ENCODE results near the gene PTH2. TPM values are rescaled to one million over a fixed set of nuclear protein-coding genes. Genes with fewer than 3 reads are reported as not detected.

PTH2 gene
- total RNA-seq, 2 donors from 2014 or later: not detected

DNA sequence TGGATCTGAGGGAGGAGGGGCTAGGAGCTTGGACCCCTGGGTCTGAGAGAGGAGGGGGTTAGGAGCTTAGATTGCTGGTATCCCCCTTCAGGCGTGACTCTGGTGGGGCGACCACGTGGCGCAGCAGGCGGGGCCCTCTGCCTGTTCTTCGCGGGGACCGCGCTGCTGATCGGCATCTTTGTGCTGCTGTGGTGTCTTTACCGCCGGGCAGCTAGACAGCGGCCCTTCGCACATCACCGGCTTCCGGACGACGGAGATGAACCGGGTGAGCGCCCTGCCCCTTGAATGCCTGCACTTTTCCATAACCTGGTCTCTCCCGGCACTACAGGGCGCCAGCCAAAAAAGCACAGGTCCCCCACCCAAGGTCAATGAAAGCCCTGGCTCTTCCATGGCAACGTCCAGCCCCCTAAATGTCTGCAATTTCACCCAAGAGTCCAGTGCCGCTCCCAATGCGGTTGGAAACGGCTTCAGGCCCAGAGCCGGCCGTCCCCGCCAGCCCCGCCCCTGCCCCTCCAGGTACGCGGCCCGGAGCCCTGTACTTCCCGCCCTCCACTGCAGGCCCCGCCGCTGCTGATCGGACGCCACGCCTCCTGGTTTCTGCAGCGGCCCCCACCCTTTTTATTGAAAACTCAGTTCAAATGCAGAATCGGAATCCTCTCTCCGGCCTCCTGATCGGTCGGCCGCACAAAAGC is 4.8 kb upstream of the PTH2 start:
- no peak for DNase-seq (ENCODE audit: low spot score)
- Histone ChIP-seq H3K9me3 (no peaks in the 10 kb centered on the region), H3K27me3 (replicated peaks; ENCODE audit: insufficient read depth) (peaks cover 63% of the 10 kb centered on the region), H3K36me3 (no peaks in the 10 kb centered on the region), H3K4me1 (replicated peaks) (no peaks in the 10 kb centered on the region), H3K4me3 (no peak overlapping the region), H3K27ac (no peak overlapping the region)
- 2% methylated on average over 44 of the region's 45 CpGs for WGBS
- no peak for TF ChIP-seq POLR2A (IDR thresholded peaks at IDR 0.05)
- intact Hi-C loops (cut with DNase I): no loop called here

DNA sequence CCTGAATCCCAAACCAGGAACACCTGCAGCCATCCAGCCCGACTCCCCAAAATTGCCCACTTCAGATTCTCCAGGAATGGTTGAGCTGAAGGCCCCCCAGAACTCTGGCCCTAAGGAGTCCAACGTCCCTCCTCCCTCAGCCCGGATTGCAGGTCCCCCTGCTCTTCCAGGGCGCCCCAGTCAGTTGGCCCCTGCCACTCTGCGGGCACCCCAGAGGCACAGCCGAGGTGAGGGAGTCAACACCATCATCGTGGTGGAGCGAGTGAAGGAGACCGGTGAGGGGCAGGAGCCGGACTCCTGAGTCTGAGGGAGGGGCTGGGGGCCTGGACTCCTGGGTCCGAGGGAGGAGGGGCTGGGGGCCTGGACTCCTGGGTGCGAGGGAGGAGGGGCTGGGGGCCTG is 4.1 kb upstream of the PTH2 start:
- H3K4me3 ChIP-seq: no peak overlapping the region
- DNase-seq (ENCODE audit: low spot score): no peak
- H3K27me3 ChIP-seq (replicated peaks; ENCODE audit: insufficient read depth): peaks cover 63% of the 10 kb centered on the region
- TF ChIP-seq, protein P1, sequence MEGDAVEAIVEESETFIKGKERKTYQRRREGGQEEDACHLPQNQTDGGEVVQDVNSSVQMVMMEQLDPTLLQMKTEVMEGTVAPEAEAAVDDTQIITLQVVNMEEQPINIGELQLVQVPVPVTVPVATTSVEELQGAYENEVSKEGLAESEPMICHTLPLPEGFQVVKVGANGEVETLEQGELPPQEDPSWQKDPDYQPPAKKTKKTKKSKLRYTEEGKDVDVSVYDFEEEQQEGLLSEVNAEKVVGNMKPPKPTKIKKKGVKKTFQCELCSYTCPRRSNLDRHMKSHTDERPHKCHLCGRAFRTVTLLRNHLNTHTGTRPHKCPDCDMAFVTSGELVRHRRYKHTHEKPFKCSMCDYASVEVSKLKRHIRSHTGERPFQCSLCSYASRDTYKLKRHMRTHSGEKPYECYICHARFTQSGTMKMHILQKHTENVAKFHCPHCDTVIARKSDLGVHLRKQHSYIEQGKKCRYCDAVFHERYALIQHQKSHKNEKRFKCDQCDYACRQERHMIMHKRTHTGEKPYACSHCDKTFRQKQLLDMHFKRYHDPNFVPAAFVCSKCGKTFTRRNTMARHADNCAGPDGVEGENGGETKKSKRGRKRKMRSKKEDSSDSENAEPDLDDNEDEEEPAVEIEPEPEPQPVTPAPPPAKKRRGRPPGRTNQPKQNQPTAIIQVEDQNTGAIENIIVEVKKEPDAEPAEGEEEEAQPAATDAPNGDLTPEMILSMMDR (IDR thresholded peaks at IDR 0.05): no peak
- TF ChIP-seq POLR2A (IDR thresholded peaks at IDR 0.05) (no peak), POLR2AphosphoS5 (IDR thresholded peaks at IDR 0.05) (no peak)
- no peak overlapping the region for H3K27ac ChIP-seq
- H3K36me3 ChIP-seq: no peaks in the 10 kb centered on the region
- no peaks in the 10 kb centered on the region for H3K9me3 ChIP-seq
- 47% methylated on average over 12 of the region's 12 CpGs for WGBS
- intact Hi-C loops (cut with DNase I): no loop called here
- peaks cover 5% of the 10 kb centered on the region for H3K4me1 ChIP-seq (replicated peaks)

DNA sequence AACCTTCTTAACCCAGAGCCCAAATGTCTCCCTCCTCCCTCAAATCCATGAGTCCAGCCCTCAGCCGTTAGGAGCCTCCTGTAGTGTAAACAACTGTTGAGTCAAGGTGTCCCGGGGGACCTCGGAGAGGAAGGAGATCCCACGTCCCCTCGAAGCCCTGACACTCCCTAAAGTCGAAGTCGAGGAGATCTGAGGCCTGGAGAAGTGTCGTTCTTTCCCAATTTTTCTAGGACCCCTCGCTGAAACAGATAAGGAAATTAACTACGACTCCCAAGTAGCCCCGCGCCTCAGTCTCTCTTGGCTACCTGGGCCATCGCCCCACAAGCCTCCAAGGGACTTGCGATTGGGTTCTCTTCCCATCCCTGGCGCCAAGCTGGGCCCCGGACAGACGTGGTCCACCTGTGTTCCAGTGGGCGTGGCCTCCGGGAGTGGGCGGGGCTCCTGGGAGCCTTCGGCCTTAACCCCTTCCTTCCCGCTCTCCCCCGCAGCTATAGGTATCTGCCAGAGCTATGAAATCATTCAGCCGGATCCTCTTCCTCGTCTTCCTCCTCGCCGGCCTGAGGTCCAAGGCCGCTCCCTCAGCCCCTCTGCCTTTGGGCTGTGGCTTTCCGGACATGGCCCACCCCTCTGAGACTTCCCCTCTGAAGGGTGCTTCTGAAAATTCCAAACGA is 2.8 kb upstream of the PTH2 start:
- Histone ChIP-seq H3K4me1 (replicated peaks) (peaks cover 5% of the 10 kb centered on the region), H3K9me3 (no peaks in the 10 kb centered on the region), H3K4me3 (no peak overlapping the region), H3K36me3 (no peaks in the 10 kb centered on the region), H3K27me3 (replicated peaks; ENCODE audit: insufficient read depth) (peaks cover 67% of the 10 kb centered on the region), H3K27ac (no peak overlapping the region)
- no peak for TF ChIP-seq POLR2A (IDR thresholded peaks at IDR 0.05)
- TF ChIP-seq, protein P1 (IDR thresholded peaks at IDR 0.05): no peak
- no peak for TF ChIP-seq POLR2AphosphoS5 (IDR thresholded peaks at IDR 0.05)
- intact Hi-C loops (cut with DNase I): no loop called here
- DNase-seq (ENCODE audit: low spot score): no peak
- 5% methylated on average over 30 of the region's 30 CpGs for WGBS

DNA sequence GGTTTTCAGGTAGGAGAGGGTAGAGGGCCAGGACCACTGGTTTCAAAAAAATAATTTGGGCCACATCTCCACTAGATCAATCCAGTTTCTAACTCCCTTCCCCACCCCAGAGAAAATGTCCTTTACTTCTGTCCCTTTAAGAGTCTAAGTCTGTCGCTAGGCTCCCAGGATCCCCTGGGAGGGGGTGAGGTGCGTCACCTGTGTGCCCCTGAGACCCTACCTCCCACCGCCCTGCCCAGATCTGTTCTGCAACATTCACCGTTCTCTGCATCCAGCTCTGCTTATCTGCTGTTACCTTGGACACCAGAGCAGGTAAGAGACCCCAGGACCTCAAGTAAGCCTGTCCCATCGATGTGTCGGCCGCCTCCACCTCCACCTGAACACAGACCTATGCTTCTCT is 1.9 kb upstream of the PTH2 start, which contains the start of gene GFY:
Gene GFY (plus strand): TSS at position 211 of the 400 bp plus-strand sequence. CDS start 1,043 bp downstream, outside the sequence.
- Histone ChIP-seq H3K36me3 (no peaks in the 10 kb centered on the region), H3K4me1 (replicated peaks) (peaks cover 5% of the 10 kb centered on the region), H3K27ac (no peak within 1 kb of the TSS), H3K27me3 (replicated peaks; ENCODE audit: insufficient read depth) (peaks cover 63% of the 10 kb centered on the region), H3K9me3 (no peaks in the 10 kb centered on the region), H3K4me3 (no peak within 1 kb of the TSS)
- WGBS: 43% methylated on average over 7 of the region's 7 CpGs
- DNase-seq (ENCODE audit: low spot score): no peak
- TF ChIP-seq POLR2A (IDR thresholded peaks at IDR 0.05): no peak
- TF ChIP-seq, protein P1 (IDR thresholded peaks at IDR 0.05): no peak
- TF ChIP-seq POLR2AphosphoS5 (IDR thresholded peaks at IDR 0.05): no peak
- intact Hi-C loops (cut with DNase I): no loop called here

DNA sequence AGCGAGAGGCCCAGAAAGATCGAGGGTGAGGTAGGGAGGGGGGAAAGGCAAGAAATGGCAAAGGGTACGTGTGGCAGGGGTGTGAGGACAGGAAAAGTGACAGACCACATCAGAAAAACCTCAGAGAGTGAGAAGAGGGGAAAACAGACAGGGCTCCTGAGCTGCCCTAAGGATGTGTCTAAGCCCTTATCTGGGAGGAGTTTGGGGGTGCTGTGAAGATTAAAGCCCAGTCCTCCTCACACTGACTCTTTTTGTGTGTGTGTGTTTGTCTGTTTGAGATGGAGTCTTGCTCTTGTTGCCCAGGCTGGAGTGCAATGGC is 703 bp upstream of the PTH2 start:
- H3K27me3 ChIP-seq (replicated peaks; ENCODE audit: insufficient read depth): peaks cover 68% of the 10 kb centered on the region
- no peak overlapping the region for H3K27ac ChIP-seq
- no peak for TF ChIP-seq POLR2A (IDR thresholded peaks at IDR 0.05)
- H3K4me3 ChIP-seq: no peak overlapping the region
- no peaks in the 10 kb centered on the region for H3K36me3 ChIP-seq
- DNase-seq (ENCODE audit: low spot score): no peak
- no peaks in the 10 kb centered on the region for H3K9me3 ChIP-seq
- 12% methylated on average over 3 of the region's 3 CpGs for WGBS
- H3K4me1 ChIP-seq (replicated peaks): peaks cover 5% of the 10 kb centered on the region
- intact Hi-C loops (cut with DNase I): no loop called here

All from prostate gland (tissue), 2 donors.